K562 (cell line): ENCODE data around the gene FOSL2. TPM values are rescaled to one million over a fixed set of nuclear protein-coding genes. Genes with fewer than 3 reads are reported as not detected.

Experiments
- LEF1 ChIP-seq: fragments of 450-650 bp; IDR thresholded peaks from 2 replicates; pipeline ENCODE4 v1.6.1; 2016; ENCODE audit warnings: mild to moderate bottlenecking
- NELFE ChIP-seq: IDR thresholded peaks from 2 replicates; pipeline ENCODE4 v1.6.1; 2011; ENCODE audit warnings: mild to moderate bottlenecking; ENCODE audit not compliant: insufficient read depth, insufficient read length
- NFIX ChIP-seq: fragments of 250-450 bp; sonication (Bioruptor Pico); IDR thresholded peaks from 2 replicates; pipeline ENCODE4 v1.4.0; 2020; ENCODE audit warnings: low read depth, mild to moderate bottlenecking, moderate library complexity
- NR0B1 ChIP-seq: fragments of 450-650 bp; IDR thresholded peaks from one replicate; pipeline ENCODE4 v1.6.1; 2018; ENCODE audit warnings: mild to moderate bottlenecking, moderate library complexity; ENCODE audit not compliant: partially characterized antibody
- NR4A1 ChIP-seq, 2 experiments: fragments of 250-450 bp in 1 of 2; fragments of 450-650 bp in 1 of 2; sonication (Bioruptor Pico) in 1 of 2; IDR thresholded peaks; 2 replicates each; pipeline versions ENCODE4 v1.4.0 to v1.6.1; 2016 to 2020; ENCODE audit warnings: mild to moderate bottlenecking in 2 of 2, missing compliant biosample characterization in 1 of 2, missing genetic modification characterization in 1 of 2, moderate library complexity in 1 of 2
- PHF20 ChIP-seq: fragments of 450-650 bp; IDR thresholded peaks from 2 replicates; pipeline ENCODE4 v1.6.1; 2018; ENCODE audit not compliant: partially characterized antibody
- PYGO2 ChIP-seq: fragments of 450-650 bp; IDR thresholded peaks from 2 replicates; pipeline ENCODE4 v1.6.1; 2016; ENCODE audit warnings: mild to moderate bottlenecking, missing genetic modification characterization, moderate library complexity, missing compliant biosample characterization
- RBM34 ChIP-seq: fragments of 200-400 bp; formaldehyde crosslinking; IDR thresholded peaks from 2 replicates; pipeline ENCODE4 v1.6.1; 2018; ENCODE audit warnings: low read length, borderline replicate concordance; ENCODE audit not compliant: insufficient read depth
- TAF9B ChIP-seq: fragments of 450-650 bp; IDR thresholded peaks from 2 replicates; pipeline ENCODE4 v1.6.1; 2018; ENCODE audit warnings: mild to moderate bottlenecking; ENCODE audit not compliant: partially characterized antibody
- YBX1 ChIP-seq: fragments of 450-650 bp; IDR thresholded peaks from 2 replicates; pipeline ENCODE4 v1.7.1; 2016; ENCODE audit warnings: mild to moderate bottlenecking
- ZNF253 ChIP-seq: fragments of 250-450 bp; sonication (Bioruptor Pico); conservative IDR thresholded peaks from 2 replicates; pipeline ENCODE4 v1.6.1; 2021; ENCODE audit warnings: mild to moderate bottlenecking
- ZNF408 ChIP-seq: fragments of 250-450 bp; sonication (Bioruptor Pico); IDR thresholded peaks from 2 replicates; pipeline ENCODE4 v1.4.0; 2020; ENCODE audit warnings: low read depth, mild to moderate bottlenecking, moderate library complexity
- ZNF431 ChIP-seq: sonication (generic); formaldehyde crosslinking; IDR thresholded peaks from 2 replicates; pipeline ENCODE4 v1.8.0; 2022; ENCODE audit warnings: mild to moderate bottlenecking, missing genetic modification reagents
- ZNF551 ChIP-seq: fragments of 250-450 bp; sonication (Bioruptor Pico); IDR thresholded peaks from 2 replicates; pipeline ENCODE4 v1.5.0; 2021; ENCODE audit warnings: mild to moderate bottlenecking, moderate library complexity
- ZNF655 ChIP-seq: fragments of 250-450 bp; sonication (Bioruptor Pico); IDR thresholded peaks from 2 replicates; pipeline ENCODE4 v1.5.0; 2021
- ZNF830 ChIP-seq: fragments of 250-450 bp; sonication (Bioruptor Pico); IDR thresholded peaks from 2 replicates; pipeline ENCODE4 v1.5.0; 2021; ENCODE audit warnings: mild to moderate bottlenecking
- polyA plus RNA-seq, 8 experiments: library from polyadenylated mRNA; depleted of rRNA in 4 of 8; stranded (reverse) in 5 of 8; unstranded in 3 of 8; fragments of >200 nt; fragmentation: Nextera tagmentation in 2 of 8; fragmentation: Illumina TruSeq in 1 of 8; extraction: Ambion mirVana in 2 of 8; extraction: Trizol in 1 of 8; gene quantifications; 2 replicates each; pipeline versions ENCODE4 v1.2.1 to v1.2.3, GENCODE V29; 2011 to 2014; ENCODE audit warnings: inconsistent platforms in 1 of 8, missing spikeins in 1 of 8
- total RNA-seq, 7 experiments: library from RNA; depleted of rRNA in 6 of 7; stranded (reverse); fragments of >200 nt in 6 of 7; fragmentation: Illumina TruSeq in 2 of 7; extraction: Trizol in 2 of 7; gene quantifications; 2 replicates each; pipeline versions ENCODE4 v1.2.1 to v1.2.3, GENCODE V29; 2011 to 2021; ENCODE audit warnings: low replicate concordance in 1 of 7
- TF ChIP-seq, protein P1 (sequence below): sonication (generic); formaldehyde crosslinking; IDR thresholded peaks from 2 replicates; pipeline ENCODE4 v1.8.0; 2022; ENCODE audit warnings: mild to moderate bottlenecking, missing genetic modification reagents, borderline replicate concordance
- TF ChIP-seq, protein P2 (sequence below): sonication (generic); formaldehyde crosslinking; IDR thresholded peaks from 2 replicates; pipeline ENCODE4 v1.8.0; 2023; ENCODE audit warnings: mild to moderate bottlenecking, missing genetic modification reagents

The FOSL2 gene
- total and polyA plus RNA-seq, 9 of the 15 experiments (the other 6 are each of a cell fraction or from before 2014, with no cell fraction given), result 0.04 to 2.9 (median 0.80) TPM

DNA sequence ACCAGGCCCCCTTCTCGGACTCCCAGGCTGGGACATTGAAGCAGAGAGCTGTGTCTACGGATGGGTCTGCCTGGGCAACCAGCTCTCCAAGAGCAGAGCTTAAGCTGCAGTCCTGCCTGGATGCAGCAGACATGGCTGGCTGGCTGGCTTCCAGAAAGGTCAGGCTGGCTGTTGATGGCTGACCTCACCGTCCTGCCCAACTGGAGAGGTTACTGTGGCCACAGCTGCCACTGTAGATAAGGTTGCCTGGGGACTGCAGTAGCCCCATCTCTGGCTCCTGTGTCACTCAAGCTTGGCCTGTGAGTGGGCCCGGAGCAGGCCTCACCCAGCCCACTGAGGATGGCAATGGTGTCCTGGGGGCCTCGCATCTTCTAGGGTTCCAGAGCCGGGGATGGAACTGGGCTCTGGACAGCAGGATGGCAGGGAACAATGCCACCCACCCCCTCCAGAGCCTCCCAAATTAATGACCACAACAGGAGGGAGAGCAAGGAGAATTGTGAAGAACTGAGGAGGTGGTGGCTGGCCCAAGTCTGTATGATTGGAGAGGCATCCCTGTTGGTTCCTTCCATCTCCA lies 37.0 kb upstream of the FOSL2 start (continued):
- TF ChIP-seq, protein P1, sequence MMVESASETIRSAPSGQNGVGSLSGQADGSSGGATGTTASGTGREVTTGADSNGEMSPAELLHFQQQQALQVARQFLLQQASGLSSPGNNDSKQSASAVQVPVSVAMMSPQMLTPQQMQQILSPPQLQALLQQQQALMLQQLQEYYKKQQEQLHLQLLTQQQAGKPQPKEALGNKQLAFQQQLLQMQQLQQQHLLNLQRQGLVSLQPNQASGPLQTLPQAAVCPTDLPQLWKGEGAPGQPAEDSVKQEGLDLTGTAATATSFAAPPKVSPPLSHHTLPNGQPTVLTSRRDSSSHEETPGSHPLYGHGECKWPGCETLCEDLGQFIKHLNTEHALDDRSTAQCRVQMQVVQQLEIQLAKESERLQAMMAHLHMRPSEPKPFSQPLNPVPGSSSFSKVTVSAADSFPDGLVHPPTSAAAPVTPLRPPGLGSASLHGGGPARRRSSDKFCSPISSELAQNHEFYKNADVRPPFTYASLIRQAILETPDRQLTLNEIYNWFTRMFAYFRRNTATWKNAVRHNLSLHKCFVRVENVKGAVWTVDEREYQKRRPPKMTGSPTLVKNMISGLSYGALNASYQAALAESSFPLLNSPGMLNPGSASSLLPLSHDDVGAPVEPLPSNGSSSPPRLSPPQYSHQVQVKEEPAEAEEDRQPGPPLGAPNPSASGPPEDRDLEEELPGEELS (CRISPR knock-in tag), result 0 out of 2 replicates have a peak, but pooled peaks have one; percentile 66
- no peak for TF ChIP-seq NELFE
- TF ChIP-seq RBM34, result no peak
- TF ChIP-seq NFIX (CRISPR knock-in tag), result peak; percentile 9; the same call in 1 of the 2 replicates
- TF ChIP-seq LEF1, result peak; percentile 89
- TF ChIP-seq ZNF431 (CRISPR knock-in tag), result no peak
- TF ChIP-seq NR4A1 (CRISPR knock-in tag; IDR thresholded peaks at IDR 0.05), result peak; percentile 11; the same call in 1 of the 2 replicates
- TF ChIP-seq NR4A1 (tag; IDR thresholded peaks at IDR 0.05), result peak; percentile 58; the same call in 1 of the 2 replicates
- no peak for TF ChIP-seq ZNF655 (CRISPR knock-in tag)
- no peak for TF ChIP-seq YBX1
- peak; percentile 48 for TF ChIP-seq PYGO2 (tag)
- TF ChIP-seq NR0B1, result no peak
- TF ChIP-seq ZNF830, result no peak
- TF ChIP-seq, protein P2, sequence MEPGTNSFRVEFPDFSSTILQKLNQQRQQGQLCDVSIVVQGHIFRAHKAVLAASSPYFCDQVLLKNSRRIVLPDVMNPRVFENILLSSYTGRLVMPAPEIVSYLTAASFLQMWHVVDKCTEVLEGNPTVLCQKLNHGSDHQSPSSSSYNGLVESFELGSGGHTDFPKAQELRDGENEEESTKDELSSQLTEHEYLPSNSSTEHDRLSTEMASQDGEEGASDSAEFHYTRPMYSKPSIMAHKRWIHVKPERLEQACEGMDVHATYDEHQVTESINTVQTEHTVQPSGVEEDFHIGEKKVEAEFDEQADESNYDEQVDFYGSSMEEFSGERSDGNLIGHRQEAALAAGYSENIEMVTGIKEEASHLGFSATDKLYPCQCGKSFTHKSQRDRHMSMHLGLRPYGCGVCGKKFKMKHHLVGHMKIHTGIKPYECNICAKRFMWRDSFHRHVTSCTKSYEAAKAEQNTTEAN, result no peak
- no peak for TF ChIP-seq ZNF408 (CRISPR knock-in tag)
- peak; percentile 56 for TF ChIP-seq TAF9B
- TF ChIP-seq ZNF253 (CRISPR knock-in tag), result no peak
- TF ChIP-seq ZNF551 (CRISPR knock-in tag), result no peak
- no peak for TF ChIP-seq PHF20
